Right lobe of liver (tissue), 6 donors: ENCODE data around the gene CELA2A. TPM values are rescaled to one million over a fixed set of nuclear protein-coding genes. Genes with fewer than 3 reads are reported as not detected.
"Not testable (repeated sequence)": the region's sequence is repeated elsewhere in the genome, so short reads cannot be mapped to it uniquely, and the experiment has no call there.

ENCODE experiments used
- ATAC-seq, 4 donors: fragments of 200-7000 bp; cut with Tn5 transposase; one replicate each; pipeline ENCODE4 v1.9.1; 2020; ENCODE audit warnings: mild to moderate bottlenecking in 4 of 4, moderate library complexity in 4 of 4
- DNase-seq, 3 donors: peaks; one replicate each; pipeline ENCODE4 v3.0.0-alpha.2; 2020
- H3K27ac ChIP-seq, 3 donors: fragments of 200-600 bp; one replicate each; pipeline ENCODE4 v1.8.0; 2022
- H3K27me3 ChIP-seq, 2 donors: fragments of 200-600 bp; one replicate each; pipeline ENCODE4 v1.8.0; 2022
- H3K36me3 ChIP-seq, 4 donors: fragments of 200-600 bp; sonication (generic) in 1 of 4; one replicate each; pipeline versions ENCODE4 v1.5.1 to v1.8.0; 2017 to 2022; ENCODE audit warnings: control low read depth in 1 of 4
- H3K4me1 ChIP-seq, 4 donors: fragments of 200-600 bp; sonication (generic) in 1 of 4; one replicate each; pipeline versions ENCODE4 v1.5.1 to v1.8.0; 2017 to 2022; ENCODE audit warnings: control low read depth in 1 of 4
- H3K4me3 ChIP-seq, 3 donors: fragments of 200-600 bp; one replicate each; pipeline ENCODE4 v1.8.0; 2022
- H3K9me3 ChIP-seq, 4 donors: fragments of 200-600 bp; sonication (generic) in 1 of 4; one replicate each; pipeline versions ENCODE4 v1.5.1 to v1.8.0; 2017 to 2022; ENCODE audit warnings: control low read depth in 1 of 4
- POLR2A ChIP-seq: fragments of 450-650 bp; IDR thresholded peaks from one replicate; pipeline ENCODE4 v1.6.1; 2017; ENCODE audit warnings: antibody characterized with exemption, mild to moderate bottlenecking
- WGBS: methylation state at CpG from one replicate; pipeline ENCODE4 v1.1.6; 2018; ENCODE audit warnings: low coverage, low lambda C conversion rate; ENCODE audit not compliant: insufficient coverage; ENCODE audit errors: missing lambda C conversion rate; 5-methylcytosine and 5-hydroxymethylcytosine counted together
- intact Hi-C, 2 donors: fragments of 100-400 bp; cut with DNase I; formaldehyde crosslinking; loops; one replicate each; pipeline versions ENCODE4 v1.11.2 to v1.14.1; 2022
- total RNA-seq, 6 experiments: library from RNA; depleted of rRNA in 2 of 6; stranded (reverse); fragments of >200 nt in 2 of 6; fragmentation: NEBNext Ultra II Directional in 3 of 6; extraction: Animal tissue kit (Norgen Biotek cat#: 25700) in 3 of 6; gene quantifications; one replicate each; pipeline versions ENCODE4 v1.1.0 to v1.2.4, GENCODE V29; 2016 to 2023
- TF ChIP-seq, protein P1 (sequence below), 4 donors: fragments of 200-600 bp in 3 of 4; fragments of 450-650 bp in 1 of 4; IDR thresholded peaks; one replicate each; pipeline versions ENCODE4 v1.5.1 to v1.8.0; 2016 to 2022; ENCODE audit warnings: antibody characterized with exemption in 4 of 4, mild to moderate bottlenecking in 2 of 4
- donor health status: DM: no; HTN: yes; CAD: no.
- donor health status: DM: no; HTN: no; CAD: no.
- donor health status: DM: no; HTN: no; CAD: no.
- donor health status: DM: no; HTN: yes; CAD: no.
- donor health status: DM: no; HTN: yes; CAD: no.

CELA2A gene
- total RNA-seq, 6 experiments from 2014 or later = not detected

DNA sequence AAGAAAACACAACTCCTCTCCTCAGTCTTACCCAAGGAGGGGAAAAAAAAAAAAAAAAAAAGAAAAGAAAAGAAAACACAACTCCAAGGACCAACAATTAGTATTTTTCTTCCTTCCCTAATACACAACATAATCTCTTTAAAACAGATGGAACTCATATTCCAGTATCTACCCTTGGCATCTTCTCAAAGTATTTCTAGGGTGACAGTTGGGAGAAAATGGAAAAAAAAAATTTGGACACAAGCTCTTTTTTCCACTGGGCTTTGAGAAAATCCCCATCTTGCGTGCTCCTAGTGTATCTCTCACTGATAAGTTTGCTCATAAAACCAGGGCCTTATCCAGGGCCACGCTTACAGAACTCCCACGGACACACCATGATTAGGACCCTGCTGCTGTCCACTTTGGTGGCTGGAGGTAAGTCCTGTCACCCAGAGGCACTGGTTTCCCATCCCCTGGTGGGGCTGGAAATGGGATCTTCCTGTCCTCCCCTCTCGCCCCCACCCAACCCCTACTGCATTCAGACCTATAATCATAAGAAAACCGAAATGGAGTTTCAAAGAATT lies 19.3 kb downstream of the CELA2A start, which contains the start of gene CELA2B:
TSS of gene CELA2B (plus strand) at position 353 of the 563 bp plus-strand sequence. CDS start at position 375, 22 bp downstream.
- TF ChIP-seq POLR2A = no peak
- TF ChIP-seq, protein P1, sequence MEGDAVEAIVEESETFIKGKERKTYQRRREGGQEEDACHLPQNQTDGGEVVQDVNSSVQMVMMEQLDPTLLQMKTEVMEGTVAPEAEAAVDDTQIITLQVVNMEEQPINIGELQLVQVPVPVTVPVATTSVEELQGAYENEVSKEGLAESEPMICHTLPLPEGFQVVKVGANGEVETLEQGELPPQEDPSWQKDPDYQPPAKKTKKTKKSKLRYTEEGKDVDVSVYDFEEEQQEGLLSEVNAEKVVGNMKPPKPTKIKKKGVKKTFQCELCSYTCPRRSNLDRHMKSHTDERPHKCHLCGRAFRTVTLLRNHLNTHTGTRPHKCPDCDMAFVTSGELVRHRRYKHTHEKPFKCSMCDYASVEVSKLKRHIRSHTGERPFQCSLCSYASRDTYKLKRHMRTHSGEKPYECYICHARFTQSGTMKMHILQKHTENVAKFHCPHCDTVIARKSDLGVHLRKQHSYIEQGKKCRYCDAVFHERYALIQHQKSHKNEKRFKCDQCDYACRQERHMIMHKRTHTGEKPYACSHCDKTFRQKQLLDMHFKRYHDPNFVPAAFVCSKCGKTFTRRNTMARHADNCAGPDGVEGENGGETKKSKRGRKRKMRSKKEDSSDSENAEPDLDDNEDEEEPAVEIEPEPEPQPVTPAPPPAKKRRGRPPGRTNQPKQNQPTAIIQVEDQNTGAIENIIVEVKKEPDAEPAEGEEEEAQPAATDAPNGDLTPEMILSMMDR (IDR thresholded peaks at IDR 0.05) = no peak
- Histone ChIP-seq H3K27me3 (no peaks in the 10 kb centered on the region), H3K36me3 (no peaks in the 10 kb centered on the region), H3K27ac (no peak within 1 kb of the TSS), H3K4me1 (no peaks in the 10 kb centered on the region), H3K4me3 (no peak within 1 kb of the TSS), H3K9me3 (no peaks in the 10 kb centered on the region)
- intact Hi-C loops = no loop called here
- 78% methylated on average over 3 of the region's 5 CpGs for WGBS
- no peak for ATAC-seq
- DNase-seq = no peak

DNA sequence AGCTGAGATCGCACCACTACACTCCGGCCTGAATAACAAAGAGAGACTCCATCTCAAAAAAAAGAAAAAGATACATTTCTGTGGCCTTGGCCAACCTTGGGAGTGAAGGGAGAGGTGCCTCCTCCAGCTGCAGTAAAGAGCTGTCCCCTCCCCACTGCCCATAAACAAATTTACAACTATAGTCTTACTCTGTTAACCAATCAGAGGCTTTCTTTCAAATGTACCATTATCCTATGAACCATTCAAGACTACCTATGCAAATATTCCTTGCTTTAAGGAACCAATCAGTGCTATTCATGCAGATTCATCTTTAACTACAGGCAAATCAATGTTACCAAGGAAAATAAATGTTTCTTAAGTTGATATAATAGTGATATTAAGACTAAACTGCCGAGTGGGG lies 20.4 kb downstream of the CELA2A start:
- Histone ChIP-seq H3K9me3 (no peaks in the 10 kb centered on the region), H3K27me3 (no peaks in the 10 kb centered on the region), H3K36me3 (no peaks in the 10 kb centered on the region), H3K27ac (no peak overlapping the region), H3K4me1 (no peaks in the 10 kb centered on the region), H3K4me3 (no peak overlapping the region)
- DNase-seq (no peak), ATAC-seq (no peak)
- intact Hi-C loops = no loop called here
- WGBS = 75% methylated on average over 2 of the region's 3 CpGs
- TF ChIP-seq POLR2A = no peak
- TF ChIP-seq, protein P1 (IDR thresholded peaks at IDR 0.05) = no peak

DNA sequence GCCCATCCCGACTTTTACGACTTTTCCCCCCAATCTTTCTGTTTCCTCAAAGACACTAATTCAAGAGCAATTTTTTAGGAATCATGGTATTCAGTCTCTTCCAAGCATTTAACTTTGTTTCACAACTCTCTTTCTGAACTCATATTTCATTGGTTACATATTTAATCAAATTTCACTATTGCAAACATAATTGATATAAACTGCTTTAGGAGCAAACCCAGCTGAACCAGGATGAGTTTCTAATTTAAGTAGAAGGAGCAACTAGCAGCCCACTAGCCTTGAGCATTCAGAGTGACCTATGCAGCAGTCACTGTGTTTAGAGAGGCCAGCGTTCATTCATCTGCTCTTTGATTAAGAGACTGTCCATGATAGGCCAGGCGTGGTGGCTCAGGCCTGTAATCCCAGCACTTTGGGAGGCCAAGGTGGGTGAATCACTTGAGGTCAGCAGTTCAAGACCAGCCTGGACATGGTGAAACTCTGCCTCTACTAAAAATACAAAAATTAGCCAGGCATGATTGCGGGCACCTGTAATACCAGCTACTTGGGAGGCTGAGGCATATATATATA lies 21.2 kb downstream of the CELA2A start:
- Histone ChIP-seq H3K36me3 (no peaks in the 10 kb centered on the region), H3K27me3 (no peaks in the 10 kb centered on the region), H3K4me1 (no peaks in the 10 kb centered on the region), H3K27ac (no peak overlapping the region), H3K4me3 (no peak overlapping the region), H3K9me3 (no peaks in the 10 kb centered on the region)
- intact Hi-C loops = no loop called here
- DNase-seq (no peak), ATAC-seq (no peak)
- TF ChIP-seq POLR2A = no peak
- TF ChIP-seq, protein P1 (IDR thresholded peaks at IDR 0.05) = no peak
- WGBS = 93% methylated on average over 5 of the region's 5 CpGs

DNA sequence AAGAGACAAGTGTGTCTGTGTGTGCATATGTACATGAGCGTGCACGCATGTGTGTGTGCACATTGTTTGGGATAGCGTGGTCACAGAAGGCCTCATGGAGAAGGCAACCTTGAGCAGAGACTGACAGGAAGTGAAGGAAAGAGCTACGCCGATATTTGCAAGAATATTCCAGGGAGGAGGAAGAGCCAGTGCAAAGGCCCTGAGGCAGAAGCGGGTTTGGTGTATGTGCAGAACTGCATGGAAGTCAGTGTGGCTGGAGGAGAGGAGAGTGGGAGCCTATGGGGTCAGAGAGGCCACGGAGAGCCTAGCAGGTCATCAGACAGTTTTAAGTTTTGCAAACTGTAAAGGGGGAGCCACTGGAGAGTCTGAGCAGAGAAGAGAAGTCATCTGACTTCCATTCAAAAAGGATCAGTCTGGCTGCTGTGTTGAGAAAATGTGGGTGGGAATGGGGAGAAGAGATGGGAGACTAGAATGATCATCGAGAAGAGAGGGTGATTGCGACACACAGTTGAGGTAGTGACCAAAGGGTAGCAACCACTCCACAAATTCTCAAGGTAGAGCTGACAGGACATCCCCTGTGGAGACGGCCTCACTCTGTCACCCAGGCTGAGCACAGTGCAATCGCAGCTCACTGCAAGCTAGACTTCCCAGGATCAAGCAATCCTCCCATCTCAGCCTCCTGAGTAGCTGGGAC lies 23.3 kb downstream of the CELA2A start:
- no peaks in the 10 kb centered on the region for H3K9me3 ChIP-seq
- WGBS = 88% methylated on average over 8 of the region's 11 CpGs
- ATAC-seq = no peak

DNA sequence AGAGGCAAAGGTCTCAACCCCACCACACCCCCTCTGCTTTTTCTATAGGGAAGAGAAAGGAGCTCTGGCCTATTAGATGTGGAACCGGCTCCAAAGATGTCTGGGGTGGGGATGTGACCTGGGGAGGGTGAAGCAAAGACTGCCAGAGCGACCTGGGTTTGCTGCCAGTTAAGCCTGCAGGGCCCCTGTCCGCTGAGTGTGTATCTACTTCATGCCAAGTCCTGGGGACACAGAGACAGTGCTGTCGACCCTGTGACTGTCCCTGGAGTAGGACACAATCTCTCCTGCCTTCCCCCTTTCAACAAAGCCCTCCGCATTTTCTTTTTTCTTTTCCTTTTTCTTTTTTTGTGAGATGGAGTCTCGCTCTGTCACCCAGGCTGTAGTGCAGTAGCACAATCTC lies 25.9 kb downstream of the CELA2A start:
- H3K27me3 ChIP-seq, intact Hi-C loops, ATAC-seq, H3K36me3 ChIP-seq, H3K27ac ChIP-seq, H3K4me1 ChIP-seq, H3K9me3 ChIP-seq, H3K4me3 ChIP-seq, DNase-seq: not testable (repeated sequence)
- WGBS = 85% methylated on average over 4 of the region's 6 CpGs

More for the DNA sequence above, 23.3 kb downstream of the CELA2A start:
- TF ChIP-seq, protein P1 (IDR thresholded peaks at IDR 0.05) = no peak
- no peak for TF ChIP-seq POLR2A
- no peak for DNase-seq
- no peaks in the 10 kb centered on the region for H3K4me1 ChIP-seq
- no peaks in the 10 kb centered on the region for H3K27me3 ChIP-seq
- no peak overlapping the region for H3K4me3 ChIP-seq
- no peaks in the 10 kb centered on the region for H3K36me3 ChIP-seq
- intact Hi-C loops = no loop called here
- no peak overlapping the region for H3K27ac ChIP-seq

DNA sequence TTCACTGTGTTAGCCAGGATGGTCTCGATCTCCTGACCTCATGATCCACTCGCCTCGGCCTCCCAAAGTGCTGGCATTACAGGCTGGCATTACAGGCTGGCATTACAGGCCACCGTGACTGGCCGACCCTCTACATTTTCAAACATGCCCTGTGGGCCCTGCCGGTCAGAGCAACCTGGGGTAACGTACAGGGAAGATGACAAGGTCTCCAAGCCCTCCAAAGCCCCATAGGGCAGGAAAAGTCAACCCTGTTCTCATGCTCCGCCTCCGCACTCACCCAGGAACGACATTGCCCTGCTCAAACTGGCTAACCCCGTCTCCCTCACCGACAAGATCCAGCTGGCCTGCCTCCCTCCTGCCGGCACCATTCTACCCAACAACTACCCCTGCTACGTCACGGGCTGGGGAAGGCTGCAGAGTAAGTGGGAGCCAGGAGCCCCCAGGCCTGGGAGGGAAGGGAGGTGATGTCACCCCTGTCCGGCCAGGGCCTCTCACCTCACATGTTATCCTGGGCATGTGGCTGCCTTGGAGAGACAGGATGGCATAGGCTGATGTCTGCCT lies 26.5 kb downstream of the CELA2A start:
- H3K27ac ChIP-seq, H3K4me1 ChIP-seq, H3K27me3 ChIP-seq, ATAC-seq, H3K4me3 ChIP-seq, H3K36me3 ChIP-seq, DNase-seq, H3K9me3 ChIP-seq, intact Hi-C loops: not testable (repeated sequence)
- WGBS = 100% methylated on average over 4 of the region's 16 CpGs
